ENCODE results near the gene PDYN.

The PDYN gene

DNA sequence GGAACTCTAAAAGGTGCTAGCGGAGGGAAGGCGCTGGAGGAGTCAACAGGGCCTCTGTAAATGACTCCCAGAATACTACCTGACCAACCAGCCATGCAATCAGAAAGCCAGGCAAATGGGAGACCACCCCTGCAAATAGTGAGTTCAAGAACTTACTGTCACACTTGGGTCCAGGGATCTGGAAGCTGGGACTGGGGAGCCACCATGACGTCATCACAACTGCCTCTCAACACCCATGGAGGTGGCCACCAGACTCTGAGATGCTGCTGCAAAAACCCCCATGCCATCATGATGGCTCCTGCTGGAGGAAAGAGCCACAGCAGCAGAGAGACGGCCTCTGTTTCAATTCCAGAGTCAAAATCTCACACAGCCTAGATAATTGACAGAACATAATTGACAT is 8.5 kb upstream of the PDYN start:
- TF ChIP-seq, protein P1, sequence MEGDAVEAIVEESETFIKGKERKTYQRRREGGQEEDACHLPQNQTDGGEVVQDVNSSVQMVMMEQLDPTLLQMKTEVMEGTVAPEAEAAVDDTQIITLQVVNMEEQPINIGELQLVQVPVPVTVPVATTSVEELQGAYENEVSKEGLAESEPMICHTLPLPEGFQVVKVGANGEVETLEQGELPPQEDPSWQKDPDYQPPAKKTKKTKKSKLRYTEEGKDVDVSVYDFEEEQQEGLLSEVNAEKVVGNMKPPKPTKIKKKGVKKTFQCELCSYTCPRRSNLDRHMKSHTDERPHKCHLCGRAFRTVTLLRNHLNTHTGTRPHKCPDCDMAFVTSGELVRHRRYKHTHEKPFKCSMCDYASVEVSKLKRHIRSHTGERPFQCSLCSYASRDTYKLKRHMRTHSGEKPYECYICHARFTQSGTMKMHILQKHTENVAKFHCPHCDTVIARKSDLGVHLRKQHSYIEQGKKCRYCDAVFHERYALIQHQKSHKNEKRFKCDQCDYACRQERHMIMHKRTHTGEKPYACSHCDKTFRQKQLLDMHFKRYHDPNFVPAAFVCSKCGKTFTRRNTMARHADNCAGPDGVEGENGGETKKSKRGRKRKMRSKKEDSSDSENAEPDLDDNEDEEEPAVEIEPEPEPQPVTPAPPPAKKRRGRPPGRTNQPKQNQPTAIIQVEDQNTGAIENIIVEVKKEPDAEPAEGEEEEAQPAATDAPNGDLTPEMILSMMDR (IDR thresholded peaks at IDR 0.05; ENCODE audit: low read depth, low read length): no peak
- no peak for DNase-seq (ENCODE audit: extremely low read depth, low read depth)

DNA sequence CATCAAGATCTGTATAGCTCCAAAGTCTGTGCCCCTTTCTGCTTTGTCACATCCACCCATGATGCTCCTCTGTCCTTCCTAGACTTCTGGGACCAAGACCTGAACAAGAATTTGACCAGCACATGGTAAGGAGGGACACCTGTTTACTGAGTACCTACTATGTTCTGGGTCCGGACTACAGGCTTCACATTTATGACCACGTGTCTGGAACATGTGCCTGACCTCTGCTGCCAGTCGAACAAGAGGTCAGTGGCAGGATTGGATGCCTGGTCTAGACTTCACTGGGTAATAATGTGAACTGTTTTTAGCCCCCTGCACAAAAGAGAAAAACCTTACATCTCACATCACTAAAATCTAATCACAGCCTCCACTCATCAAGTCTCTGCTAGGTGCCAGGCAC is 7.3 kb upstream of the PDYN start:
- TF ChIP-seq, protein P1 (IDR thresholded peaks at IDR 0.05; ENCODE audit: low read depth, low read length): no peak
- no peak for DNase-seq (ENCODE audit: extremely low read depth, low read depth)

DNA sequence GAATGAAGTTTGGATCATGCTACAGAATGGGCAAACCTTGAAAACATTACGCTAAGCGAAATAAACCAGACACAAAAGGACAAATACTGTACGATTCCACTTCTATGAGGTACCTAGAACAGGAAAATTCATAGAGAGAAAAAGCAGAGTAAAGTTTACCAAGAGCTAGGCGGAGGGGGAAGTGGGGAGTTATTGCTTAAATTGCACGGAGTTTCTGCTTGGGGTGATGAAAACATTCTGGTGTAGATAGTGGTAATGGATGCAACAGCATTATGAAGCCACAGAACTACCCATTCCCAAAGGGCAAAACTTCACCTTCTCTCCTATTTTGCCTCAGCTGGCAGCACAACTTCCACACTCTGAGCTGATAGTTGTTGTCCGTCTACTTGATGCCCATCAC is 6.4 kb upstream of the PDYN start:
- TF ChIP-seq, protein P1 (IDR thresholded peaks at IDR 0.05; ENCODE audit: low read depth, low read length): no peak
- DNase-seq (ENCODE audit: extremely low read depth, low read depth): no peak

DNA sequence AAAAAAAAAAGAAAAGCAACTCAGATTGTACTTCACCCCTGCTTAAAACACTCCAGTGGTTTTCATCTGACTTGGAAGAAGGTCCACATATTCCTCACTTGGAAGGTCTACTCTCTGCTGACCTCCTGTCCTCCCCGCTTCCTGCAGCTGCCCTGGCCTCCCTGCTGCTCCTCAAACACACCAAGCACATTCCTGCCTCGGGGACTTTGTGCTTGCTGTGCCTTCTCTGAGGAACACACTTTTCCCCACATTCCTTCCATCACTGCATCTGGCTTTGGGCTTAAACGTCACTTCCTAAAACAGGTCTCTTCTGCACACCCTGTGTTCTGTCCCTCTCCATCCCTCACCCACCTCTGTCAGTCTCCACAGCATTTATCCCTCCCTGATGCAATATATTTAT is 4.9 kb upstream of the PDYN start:
- DNase-seq (ENCODE audit: extremely low read depth, low read depth): no peak
- TF ChIP-seq, protein P1 (IDR thresholded peaks at IDR 0.05; ENCODE audit: low read depth, low read length): no peak

DNA sequence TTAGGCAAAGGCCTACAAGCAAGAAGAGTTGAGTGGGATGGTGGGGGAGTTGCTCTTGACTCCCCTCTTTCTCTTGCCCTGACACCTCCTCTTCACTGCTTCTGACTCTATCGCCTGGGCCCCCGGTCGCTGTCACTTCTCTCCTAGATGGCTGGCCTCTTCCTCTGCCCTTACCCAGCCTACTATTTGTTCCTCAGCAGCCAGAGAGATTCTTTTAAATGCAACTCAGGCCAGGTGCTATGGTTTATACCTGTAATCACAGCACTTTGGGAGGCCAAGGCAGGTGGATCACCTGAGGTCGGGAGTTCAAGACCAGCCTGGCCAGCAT is 4.3 kb upstream of the PDYN start:
- DNase-seq (ENCODE audit: extremely low read depth, low read depth): no peak
- TF ChIP-seq, protein P1 (IDR thresholded peaks at IDR 0.05; ENCODE audit: low read depth, low read length): no peak

DNA sequence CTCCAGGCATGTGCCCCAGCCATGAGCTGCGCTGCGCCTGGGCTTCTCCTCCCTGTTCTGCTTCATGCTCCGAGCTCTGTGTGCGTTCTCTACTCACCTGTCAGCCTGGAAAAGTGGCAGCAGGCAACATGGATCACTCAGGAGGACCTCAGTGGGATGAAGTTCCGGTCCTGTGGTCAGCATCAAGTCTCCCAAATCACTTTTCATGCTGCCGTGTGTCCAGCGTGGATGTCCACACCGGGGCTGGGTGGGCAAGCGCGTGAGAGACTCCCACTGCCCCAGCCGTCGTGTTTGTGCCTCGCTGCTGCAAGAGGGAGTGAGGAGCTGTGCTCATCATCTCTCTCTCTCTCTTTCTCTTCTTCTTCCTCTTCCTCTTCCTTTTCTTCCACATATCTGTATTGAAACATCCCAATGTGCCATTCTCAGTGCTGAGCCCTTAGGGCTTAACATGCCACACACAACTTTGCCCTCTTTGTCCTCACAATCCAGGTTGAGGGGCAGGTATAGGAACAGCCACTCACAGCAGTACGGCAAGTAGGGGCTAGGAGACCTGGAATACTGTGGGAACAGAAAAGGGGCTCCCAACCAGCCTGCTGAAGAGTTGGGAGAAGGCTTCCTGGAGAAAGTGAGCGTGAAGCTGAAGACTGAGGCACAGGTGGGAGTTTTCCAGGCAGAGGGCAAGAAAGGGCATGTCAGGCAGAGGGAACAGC is 3.8 kb upstream of the PDYN start:
- TF ChIP-seq, protein P1 (IDR thresholded peaks at IDR 0.05; ENCODE audit: low read depth, low read length): no peak
- DNase-seq (ENCODE audit: extremely low read depth, low read depth): no peak

DNA sequence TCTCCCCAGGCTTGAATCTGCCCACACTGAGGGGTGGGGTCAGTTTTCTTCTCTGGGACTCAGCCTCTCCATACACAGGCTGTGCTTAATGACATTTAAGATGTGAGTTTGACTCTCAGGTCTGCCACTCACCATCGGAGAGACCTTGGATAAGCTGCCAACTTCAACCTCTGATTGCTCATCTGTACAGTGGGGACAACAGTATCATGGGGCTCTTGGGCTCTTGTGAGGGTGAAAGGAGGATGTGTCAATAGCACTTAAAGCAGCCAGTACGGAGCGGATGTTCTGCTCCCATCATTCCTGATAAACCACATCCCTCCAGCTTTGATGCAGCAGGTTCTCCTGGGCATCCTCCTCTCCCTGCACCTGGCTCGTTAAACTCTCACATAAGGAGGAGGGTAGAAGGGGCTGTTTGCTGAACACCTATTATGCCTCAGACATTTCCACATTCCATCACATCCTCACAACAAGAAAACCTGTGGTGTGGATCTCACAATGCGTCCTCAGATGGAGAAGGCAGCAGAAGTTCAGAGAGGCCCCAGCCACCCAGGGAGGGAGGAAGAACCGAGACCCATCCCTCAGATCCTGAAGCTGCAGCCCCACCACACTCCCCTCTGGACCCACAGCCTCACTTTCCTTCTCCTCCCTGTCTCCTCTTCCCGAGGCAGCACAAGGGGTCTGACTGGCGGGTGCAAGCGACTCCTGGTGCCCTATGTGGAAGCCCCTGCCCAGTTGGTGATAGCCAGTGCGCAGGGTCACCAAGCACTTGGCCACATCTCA is 1.9 kb upstream of the PDYN start:
- TF ChIP-seq, protein P1 (IDR thresholded peaks at IDR 0.05; ENCODE audit: low read depth, low read length): no peak
- no peak for DNase-seq (ENCODE audit: extremely low read depth, low read depth)

Data from AG09319 (cell line).